B cell (primary cell): Measurements from ENCODE around the gene SPCS1. TPM values are rescaled to one million over a fixed set of nuclear protein-coding genes. Genes with fewer than 3 reads are reported as not detected.
A peak's percentile ranks its signal among the peaks of the same experiment; 100 is the strongest.

Source experiments
- ATAC-seq: fragments of 200-7000 bp; cut with Tn5 transposase; one replicate; pipeline ENCODE4 v1.10.0; 2021; ENCODE audit warnings: low read depth, mild to moderate bottlenecking, moderate number of reproducible peaks, moderate library complexity
- CTCF ChIA-PET: fragments of 350-600 bp; sonication (Branson Sonifier 250); formaldehyde crosslinking; loops from one replicate; lab custom pipeline; 2021; ENCODE audit warnings: antibody characterized with exemption, inconsistent platforms; lab: Charles Lee
- POLR2A ChIA-PET: fragments of 350-600 bp; sonication (Branson Sonifier 250); formaldehyde crosslinking; loops from one replicate; lab custom pipeline; 2021; ENCODE audit warnings: antibody characterized with exemption; lab: Charles Lee
- DNase-seq: peaks from one replicate; pipeline ENCODE4 v3.0.0; 2013
- H2AFZ ChIP-seq: 2 replicates; pipeline ENCODE4 v1.6.1; 2012; ENCODE audit warnings: mild to moderate bottlenecking, low read depth, low read length; ENCODE audit not compliant: insufficient read depth, poor library complexity, severe bottlenecking
- H3K27ac ChIP-seq, 2 donors: 1 replicate in 1 of 2; 2 replicates in 1 of 2; pipeline ENCODE4 v1.5.1; 2012 to 2013; ENCODE audit warnings: low read length in 2 of 2, mild to moderate bottlenecking in 2 of 2, moderate library complexity in 1 of 2
- H3K27me3 ChIP-seq, 4 experiments: fragments of 200-600 bp in 1 of 4; sonication (generic) in 1 of 4; replicated peaks in 1 of 4; 1 replicate in 2 of 4; 2 replicates in 2 of 4; pipeline versions ENCODE4 v1.6.1 to v1.7.0; 2013 to 2016; ENCODE audit warnings: low read length in 3 of 4, mild to moderate bottlenecking in 2 of 4, mixed read lengths in 1 of 4, moderate library complexity in 1 of 4; ENCODE audit not compliant: insufficient read depth in 4 of 4, control insufficient read depth in 3 of 4; ENCODE audit errors: control extremely low read depth in 1 of 4
- H3K36me3 ChIP-seq, 2 experiments: replicated peaks in 1 of 2; 1 replicate in 1 of 2; 2 replicates in 1 of 2; pipeline versions ENCODE4 v1.6.1 to v1.7.1; 2013; ENCODE audit warnings: low read length in 1 of 2; ENCODE audit not compliant: insufficient read depth in 2 of 2, control insufficient read depth in 1 of 2; ENCODE audit errors: control extremely low read depth in 1 of 2, extremely low read depth in 1 of 2
- H3K4me1 ChIP-seq, 2 donors: fragments of 200-600 bp in 1 of 2; sonication (generic) in 1 of 2; 1 replicate in 1 of 2; 2 replicates in 1 of 2; pipeline versions ENCODE4 v1.5.1 to v1.6.1; 2013 to 2017; ENCODE audit warnings: low read length in 2 of 2; ENCODE audit not compliant: control insufficient read depth in 2 of 2, insufficient read depth in 2 of 2
- H3K4me2 ChIP-seq: replicated peaks from 2 replicates; pipeline ENCODE3; 2012; ENCODE audit warnings: mild to moderate bottlenecking, low read depth, low read length; ENCODE audit not compliant: poor library complexity, severe bottlenecking
- H3K4me3 ChIP-seq, 5 experiments: fragments of 200-600 bp in 1 of 5; sonication (generic) in 1 of 5; 1 replicate in 3 of 5; 2 replicates in 2 of 5; pipeline versions ENCODE4 v1.5.1 to v1.7.0; 2011 to 2016; ENCODE audit warnings: low read length in 4 of 5, mild to moderate bottlenecking in 4 of 5, low read depth in 2 of 5, control low read depth in 1 of 5, moderate library complexity in 1 of 5; ENCODE audit not compliant: insufficient read depth in 1 of 5; ENCODE audit errors: control extremely low read depth in 1 of 5, extremely low read depth in 1 of 5
- H3K79me2 ChIP-seq: fragments of 200-600 bp; sonication (generic); one replicate; pipeline ENCODE4 v1.6.0; 2016; ENCODE audit warnings: low read length; ENCODE audit not compliant: control insufficient read depth, insufficient read depth
- H3K9ac ChIP-seq: fragments of 200-600 bp; sonication (generic); 2 replicates; pipeline ENCODE4 v1.6.1; 2017; ENCODE audit warnings: mild to moderate bottlenecking, low read length, moderate library complexity
- H3K9me3 ChIP-seq, 3 donors: one replicate each; pipeline versions ENCODE4 v1.6.1 to v1.7.1; 2013; ENCODE audit warnings: low read length in 2 of 3; ENCODE audit not compliant: control insufficient read depth in 2 of 3, insufficient read depth in 1 of 3; ENCODE audit errors: control extremely low read depth in 1 of 3
- H4K20me1 ChIP-seq: 2 replicates; pipeline ENCODE4 v1.6.0; 2012; ENCODE audit warnings: mild to moderate bottlenecking, low read length; ENCODE audit not compliant: insufficient read depth, control insufficient read depth, poor library complexity, severe bottlenecking
- H3K27ac Mint-ChIP-seq: one replicate; pipeline ENCODE4 v1.8.0; 2021; ENCODE audit warnings: mixed read lengths
- H3K27me3 Mint-ChIP-seq: one replicate; pipeline ENCODE4 v1.8.0; 2021; ENCODE audit warnings: mixed read lengths
- H3K4me1 Mint-ChIP-seq: one replicate; pipeline ENCODE4 v1.8.0; 2021; ENCODE audit warnings: mixed read lengths
- H3K4me3 Mint-ChIP-seq: one replicate; pipeline ENCODE4 v1.8.0; 2021; ENCODE audit warnings: mixed read lengths
- H3K9me3 Mint-ChIP-seq: one replicate; pipeline ENCODE4 v1.8.0; 2022; ENCODE audit warnings: mixed read lengths; ENCODE audit not compliant: insufficient read depth
- CTCF ChIP-seq: fragments of 200-600 bp; IDR thresholded peaks from one replicate; pipeline ENCODE4 v1.8.0; 2022; ENCODE audit warnings: antibody characterized with exemption, mild to moderate bottlenecking
- EZH2 ChIP-seq: IDR thresholded peaks from 2 replicates; pipeline ENCODE4 v1.6.1; 2012; ENCODE audit warnings: borderline replicate concordance, low read depth, mild to moderate bottlenecking, moderate library complexity, low read length; ENCODE audit not compliant: insufficient read depth, poor library complexity, severe bottlenecking
- WGBS: methylation state at CpG from one replicate; pipeline ENCODE4 v1.1.5; 2013; ENCODE audit warnings: missing lambda C conversion rate; ENCODE audit not compliant: insufficient coverage; 5-methylcytosine and 5-hydroxymethylcytosine counted together
- intact Hi-C: fragments of 100-400 bp; cut with micrococcal nuclease; formaldehyde crosslinking; loops from one replicate; pipeline ENCODE4 v1.10.0; 2022
- polyA plus RNA-seq: library from polyadenylated mRNA; depleted of rRNA; stranded (reverse); fragments of >200 nt; gene quantifications from 2 replicates; pipeline ENCODE4 v1.2.3, GENCODE V29; 2012
- total RNA-seq, 2 donors: library from RNA; stranded (reverse); fragments of 120-200 nt in 1 of 2; gene quantifications; 1 replicate in 1 of 2; 2 replicates in 1 of 2; pipeline versions ENCODE4 v1.2.3 to v1.2.4, GENCODE V29; 2013 to 2022

SPCS1 gene
- total and polyA plus RNA-seq, 2 donors (not counting 1 experiment from before 2014, with no cell fraction given) = 64.5 to 82.2 TPM

GRCh38 chr3:52710512-52710911, 4.6 kb downstream of the SPCS1 start:
- no peak overlapping the region for H2AFZ ChIP-seq
- WGBS = 20% methylated on average over 1 of the region's 2 CpGs

More at GRCh38 chr3:52710512-52710911, 4.6 kb downstream of the SPCS1 start:
- POLR2A ChIA-PET = no interaction called here
- Histone ChIP-seq H4K20me1 (no peaks in the 10 kb centered on the region), H3K27ac (peak overlapping the region; percentile 35 to 72), H3K36me3 (peaks cover 5 to 20% of the 10 kb centered on the region in 2 experiments), H3K27me3 (no peaks in the 10 kb centered on the region), H3K9ac (peak overlapping the region; percentile 16), H3K4me3 (no peak overlapping the region), H3K4me1 (peaks cover 31% of the 10 kb centered on the region in 2 donors), H3K79me2 (peaks cover 24% of the 10 kb centered on the region), H3K4me2 (peak overlapping the region; percentile 25), H3K9me3 (no peaks in the 10 kb centered on the region)
- DNase-seq (no peak), ATAC-seq (no peak)
- TF ChIP-seq CTCF (no peak), EZH2 (no peak)
- Mint-ChIP-seq H3K4me1 (peaks cover 34% of the 10 kb centered on the region), H3K27me3 (no peaks in the 10 kb centered on the region), H3K27ac (no peak overlapping the region), H3K9me3 (no peaks in the 10 kb centered on the region), H3K4me3 (no peak overlapping the region)
- CTCF ChIA-PET = interaction anchor here (1.9 kb wide), 1 partner anchor 29 kb away, joined by 3 read pairs; no protein-coding TSS in a partner anchor
- intact Hi-C loops = no loop called here
